Measurements from ENCODE around the gene TMEM14A. TPM values are rescaled to one million over a fixed set of nuclear protein-coding genes. Genes with fewer than 3 reads are reported as not detected.

TMEM14A gene
- total RNA-seq, 4 donors from 2014 or later, result 10.1 to 15.7 (median 12.4) TPM

DNA sequence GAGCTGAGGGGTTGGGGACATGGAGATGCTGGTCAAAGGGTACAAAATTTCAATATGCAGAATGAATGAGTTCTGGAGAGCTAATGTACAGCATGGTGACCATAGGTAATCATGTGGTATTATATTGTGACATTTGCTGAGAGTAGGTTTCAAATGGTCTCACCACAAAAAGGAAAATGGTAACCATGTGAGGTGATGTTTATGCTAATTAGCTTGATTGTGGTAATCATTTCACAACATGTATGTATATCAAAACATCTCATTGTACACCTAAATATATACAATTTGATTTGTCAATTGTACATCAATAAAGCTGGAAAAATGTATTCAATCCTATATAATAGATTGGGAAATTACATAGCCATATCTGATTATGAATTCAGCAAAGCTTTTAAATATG, 29.5 kb upstream of the TMEM14A start:
- Histone ChIP-seq H3K4me3 (no peak overlapping the region), H3K27me3 (peaks cover 6% of the 10 kb centered on the region), H3K27ac (no peak overlapping the region), H3K36me3 (no peaks in the 10 kb centered on the region), H3K9me3 (no peaks in the 10 kb centered on the region), H3K4me1 (peaks cover 2% of the 10 kb centered on the region)
- DNase-seq (ENCODE audit: low spot score in 2 of 2), result no peak
- TF ChIP-seq POLR2A (IDR thresholded peaks at IDR 0.05), result no peak
- no peak for TF ChIP-seq EP300 (IDR thresholded peaks at IDR 0.05)
- TF ChIP-seq, protein P1, sequence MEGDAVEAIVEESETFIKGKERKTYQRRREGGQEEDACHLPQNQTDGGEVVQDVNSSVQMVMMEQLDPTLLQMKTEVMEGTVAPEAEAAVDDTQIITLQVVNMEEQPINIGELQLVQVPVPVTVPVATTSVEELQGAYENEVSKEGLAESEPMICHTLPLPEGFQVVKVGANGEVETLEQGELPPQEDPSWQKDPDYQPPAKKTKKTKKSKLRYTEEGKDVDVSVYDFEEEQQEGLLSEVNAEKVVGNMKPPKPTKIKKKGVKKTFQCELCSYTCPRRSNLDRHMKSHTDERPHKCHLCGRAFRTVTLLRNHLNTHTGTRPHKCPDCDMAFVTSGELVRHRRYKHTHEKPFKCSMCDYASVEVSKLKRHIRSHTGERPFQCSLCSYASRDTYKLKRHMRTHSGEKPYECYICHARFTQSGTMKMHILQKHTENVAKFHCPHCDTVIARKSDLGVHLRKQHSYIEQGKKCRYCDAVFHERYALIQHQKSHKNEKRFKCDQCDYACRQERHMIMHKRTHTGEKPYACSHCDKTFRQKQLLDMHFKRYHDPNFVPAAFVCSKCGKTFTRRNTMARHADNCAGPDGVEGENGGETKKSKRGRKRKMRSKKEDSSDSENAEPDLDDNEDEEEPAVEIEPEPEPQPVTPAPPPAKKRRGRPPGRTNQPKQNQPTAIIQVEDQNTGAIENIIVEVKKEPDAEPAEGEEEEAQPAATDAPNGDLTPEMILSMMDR (IDR thresholded peaks at IDR 0.05), result no peak
- TF ChIP-seq POLR2AphosphoS5 (IDR thresholded peaks at IDR 0.05), result no peak

DNA sequence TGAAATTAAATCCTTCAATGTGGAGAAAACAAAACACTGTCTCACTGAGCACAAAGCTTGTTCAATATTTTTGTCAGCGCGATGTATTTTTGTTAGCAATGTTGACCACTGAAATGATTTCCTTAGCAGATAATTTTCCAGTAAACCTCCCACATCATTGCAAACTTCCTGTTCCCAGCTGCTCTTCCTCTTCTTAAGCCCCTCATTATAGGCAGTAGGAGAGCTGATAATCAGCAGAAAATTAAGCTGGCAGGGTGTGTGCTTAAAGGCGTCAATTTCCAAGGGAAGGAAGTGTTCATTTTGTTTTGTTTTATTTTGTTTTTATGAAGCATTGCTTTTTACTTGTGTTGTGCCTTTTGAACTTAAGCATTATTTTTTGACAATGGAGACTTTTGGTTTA, 29.1 kb upstream of the TMEM14A start:
- no peak for DNase-seq (ENCODE audit: low spot score in 2 of 2)
- no peaks in the 10 kb centered on the region for H3K9me3 ChIP-seq
- 63% methylated on average over 3 of the region's 3 CpGs for WGBS
- no peak for TF ChIP-seq EP300 (IDR thresholded peaks at IDR 0.05)
- no peak for TF ChIP-seq POLR2AphosphoS5 (IDR thresholded peaks at IDR 0.05)
- H3K36me3 ChIP-seq, result no peaks in the 10 kb centered on the region
- H3K4me3 ChIP-seq, result no peak overlapping the region
- peaks cover 2% of the 10 kb centered on the region for H3K4me1 ChIP-seq
- no peak overlapping the region for H3K27ac ChIP-seq
- peaks cover 6% of the 10 kb centered on the region for H3K27me3 ChIP-seq

GRCh38 chr6:52642368-52642767, 28.5 kb upstream of the TMEM14A start:
- Histone ChIP-seq H3K9me3 (no peaks in the 10 kb centered on the region), H3K27ac (no peak overlapping the region), H3K27me3 (peaks cover 6% of the 10 kb centered on the region), H3K4me3 (no peak overlapping the region), H3K4me1 (peaks cover 2% of the 10 kb centered on the region), H3K36me3 (no peaks in the 10 kb centered on the region)
- 86% methylated on average over 2 of the region's 2 CpGs for WGBS
- TF ChIP-seq, protein P1 (IDR thresholded peaks at IDR 0.05), result no peak
- TF ChIP-seq POLR2AphosphoS5 (IDR thresholded peaks at IDR 0.05), result no peak
- TF ChIP-seq EP300 (IDR thresholded peaks at IDR 0.05), result no peak
- TF ChIP-seq POLR2A (IDR thresholded peaks at IDR 0.05), result no peak
- no peak for DNase-seq (ENCODE audit: low spot score in 2 of 2)

DNA sequence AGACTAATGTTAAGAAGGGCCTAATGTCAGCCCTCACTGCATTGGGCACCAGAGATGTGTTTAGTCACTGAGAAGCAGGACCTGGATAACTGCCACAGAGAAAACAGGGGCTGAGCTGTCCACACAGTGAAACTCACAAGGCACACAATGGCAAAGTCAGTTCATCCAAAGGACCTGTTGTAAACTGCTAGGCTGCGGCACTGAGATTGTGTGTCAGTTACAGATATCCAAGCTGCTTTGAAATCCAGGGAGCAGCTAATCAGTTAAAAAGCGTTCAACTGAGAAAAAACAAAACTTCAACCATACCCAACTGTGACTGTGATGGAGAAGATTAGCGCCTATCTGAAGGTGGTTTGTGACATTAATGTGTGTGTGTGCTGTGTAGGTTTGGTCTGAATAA, 27.8 kb upstream of the TMEM14A start:
- H3K4me3 ChIP-seq, result no peak overlapping the region
- peaks cover 6% of the 10 kb centered on the region for H3K27me3 ChIP-seq
- TF ChIP-seq EP300 (IDR thresholded peaks at IDR 0.05), result no peak
- no peak for TF ChIP-seq POLR2A (IDR thresholded peaks at IDR 0.05)
- TF ChIP-seq POLR2AphosphoS5 (IDR thresholded peaks at IDR 0.05), result no peak
- H3K4me1 ChIP-seq, result peaks cover 2% of the 10 kb centered on the region
- H3K9me3 ChIP-seq, result no peaks in the 10 kb centered on the region
- no peaks in the 10 kb centered on the region for H3K36me3 ChIP-seq
- WGBS, result 92% methylated on average over 3 of the region's 3 CpGs
- no peak for DNase-seq (ENCODE audit: low spot score in 2 of 2)
- no peak overlapping the region for H3K27ac ChIP-seq

- no peak for TF ChIP-seq POLR2A (IDR thresholded peaks at IDR 0.05)
- no peak for TF ChIP-seq EP300 (IDR thresholded peaks at IDR 0.05)
- TF ChIP-seq POLR2AphosphoS5 (IDR thresholded peaks at IDR 0.05), result no peak
- TF ChIP-seq, protein P1 (IDR thresholded peaks at IDR 0.05), result no peak
- H3K27ac ChIP-seq, result no peak overlapping the region
- peaks cover 2% of the 10 kb centered on the region for H3K4me1 ChIP-seq
- H3K4me3 ChIP-seq, result no peak overlapping the region
- no peaks in the 10 kb centered on the region for H3K36me3 ChIP-seq
- H3K27me3 ChIP-seq, result peaks cover 2% of the 10 kb centered on the region
- 73% methylated on average over 4 of the region's 4 CpGs for WGBS
- H3K9me3 ChIP-seq, result no peaks in the 10 kb centered on the region
- no peak for DNase-seq (ENCODE audit: low spot score in 2 of 2)
Observed at GRCh38 chr6:52644253-52644652, 26.7 kb upstream of the TMEM14A start.

DNA sequence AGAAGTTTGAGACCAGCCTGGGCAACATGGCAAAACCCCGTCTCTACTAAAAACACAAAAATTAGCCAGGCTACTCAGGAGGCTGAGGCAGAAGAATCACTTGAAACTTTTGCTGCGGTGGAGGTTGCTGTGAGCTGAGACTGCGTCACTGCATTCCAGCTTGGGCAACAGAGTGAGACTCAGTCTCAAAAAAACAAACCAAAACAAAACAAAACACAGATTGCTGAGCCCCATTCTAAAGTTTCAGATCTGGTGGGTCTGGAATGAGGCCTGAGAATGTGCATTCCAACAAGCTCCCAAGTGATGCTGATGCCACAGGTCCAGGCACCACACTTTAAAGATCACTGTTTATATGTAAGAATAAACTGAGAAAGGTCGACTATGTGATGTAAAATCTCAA, 24.9 kb upstream of the TMEM14A start:
- H3K4me3 ChIP-seq, result no peak overlapping the region
- H3K27ac ChIP-seq, result no peak overlapping the region
- no peaks in the 10 kb centered on the region for H3K4me1 ChIP-seq
- H3K27me3 ChIP-seq, result no peaks in the 10 kb centered on the region
- WGBS, result 92% methylated on average over 4 of the region's 4 CpGs
- no peaks in the 10 kb centered on the region for H3K36me3 ChIP-seq
- no peaks in the 10 kb centered on the region for H3K9me3 ChIP-seq
- no peak for DNase-seq (ENCODE audit: low spot score in 2 of 2)
- no peak for TF ChIP-seq POLR2AphosphoS5 (IDR thresholded peaks at IDR 0.05)
- TF ChIP-seq, protein P1 (IDR thresholded peaks at IDR 0.05), result no peak
